ENCODE measurements around the gene ZNF766. TPM values are rescaled to one million over a fixed set of nuclear protein-coding genes. Genes with fewer than 3 reads are reported as not detected.

The ZNF766 gene
- total and polyA plus RNA-seq, 9 of the 15 experiments (the other 6 are each of a cell fraction or from before 2014, with no cell fraction given), result 6.7 to 23.0 (median 11.2) TPM

GRCh38 chr19:52269338-52270261, at the start of gene ZNF766 (continued):
- TF ChIP-seq MAFF (IDR thresholded peaks at IDR 0.05; ENCODE audit: low read length) (no peak), SMAD2 (IDR thresholded peaks at IDR 0.05; ENCODE audit: low read depth, low read length) (no peak), DPF2 (IDR thresholded peaks at IDR 0.05) (no peak), NFXL1 (CRISPR knock-in tag; IDR thresholded peaks at IDR 0.05) (no peak), FOXA1 (IDR thresholded peaks at IDR 0.05; ENCODE audit: borderline replicate concordance) (no peak), ZNF766 (CRISPR knock-in tag; conservative IDR thresholded peaks at IDR 0.05) (no peak), ZNF586 (CRISPR knock-in tag; conservative IDR thresholded peaks at IDR 0.05) (no peak), HNRNPK (IDR thresholded peaks at IDR 0.05; ENCODE audit: low read depth, low read length, poor library complexity, severe bottlenecking) (no peak), ILF3 (IDR thresholded peaks at IDR 0.05; ENCODE audit: borderline replicate concordance) (no peak), TCF15 (CRISPR knock-in tag; IDR thresholded peaks at IDR 0.05) (no peak), DEAF1 (CRISPR knock-in tag; IDR thresholded peaks at IDR 0.05) (no peak), RBM34 (IDR thresholded peaks at IDR 0.05; ENCODE audit: borderline replicate concordance, insufficient read depth, low read length) (no peak), ZNF239 (CRISPR knock-in tag; IDR thresholded peaks at IDR 0.05) (no peak), ELF1 (tag; IDR thresholded peaks at IDR 0.05) (peak; percentile 98)
- TF ChIP-seq, protein P1, sequence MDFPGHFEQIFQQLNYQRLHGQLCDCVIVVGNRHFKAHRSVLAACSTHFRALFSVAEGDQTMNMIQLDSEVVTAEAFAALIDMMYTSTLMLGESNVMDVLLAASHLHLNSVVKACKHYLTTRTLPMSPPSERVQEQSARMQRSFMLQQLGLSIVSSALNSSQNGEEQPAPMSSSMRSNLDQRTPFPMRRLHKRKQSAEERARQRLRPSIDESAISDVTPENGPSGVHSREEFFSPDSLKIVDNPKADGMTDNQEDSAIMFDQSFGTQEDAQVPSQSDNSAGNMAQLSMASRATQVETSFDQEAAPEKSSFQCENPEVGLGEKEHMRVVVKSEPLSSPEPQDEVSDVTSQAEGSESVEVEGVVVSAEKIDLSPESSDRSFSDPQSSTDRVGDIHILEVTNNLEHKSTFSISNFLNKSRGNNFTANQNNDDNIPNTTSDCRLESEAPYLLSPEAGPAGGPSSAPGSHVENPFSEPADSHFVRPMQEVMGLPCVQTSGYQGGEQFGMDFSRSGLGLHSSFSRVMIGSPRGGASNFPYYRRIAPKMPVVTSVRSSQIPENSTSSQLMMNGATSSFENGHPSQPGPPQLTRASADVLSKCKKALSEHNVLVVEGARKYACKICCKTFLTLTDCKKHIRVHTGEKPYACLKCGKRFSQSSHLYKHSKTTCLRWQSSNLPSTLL (IDR thresholded peaks at IDR 0.05), result no peak
- TF ChIP-seq, protein P2, sequence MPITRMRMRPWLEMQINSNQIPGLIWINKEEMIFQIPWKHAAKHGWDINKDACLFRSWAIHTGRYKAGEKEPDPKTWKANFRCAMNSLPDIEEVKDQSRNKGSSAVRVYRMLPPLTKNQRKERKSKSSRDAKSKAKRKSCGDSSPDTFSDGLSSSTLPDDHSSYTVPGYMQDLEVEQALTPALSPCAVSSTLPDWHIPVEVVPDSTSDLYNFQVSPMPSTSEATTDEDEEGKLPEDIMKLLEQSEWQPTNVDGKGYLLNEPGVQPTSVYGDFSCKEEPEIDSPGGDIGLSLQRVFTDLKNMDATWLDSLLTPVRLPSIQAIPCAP (CRISPR knock-in tag; IDR thresholded peaks at IDR 0.05; ENCODE audit: borderline replicate concordance), result no peak
- TF ChIP-seq, protein P3, sequence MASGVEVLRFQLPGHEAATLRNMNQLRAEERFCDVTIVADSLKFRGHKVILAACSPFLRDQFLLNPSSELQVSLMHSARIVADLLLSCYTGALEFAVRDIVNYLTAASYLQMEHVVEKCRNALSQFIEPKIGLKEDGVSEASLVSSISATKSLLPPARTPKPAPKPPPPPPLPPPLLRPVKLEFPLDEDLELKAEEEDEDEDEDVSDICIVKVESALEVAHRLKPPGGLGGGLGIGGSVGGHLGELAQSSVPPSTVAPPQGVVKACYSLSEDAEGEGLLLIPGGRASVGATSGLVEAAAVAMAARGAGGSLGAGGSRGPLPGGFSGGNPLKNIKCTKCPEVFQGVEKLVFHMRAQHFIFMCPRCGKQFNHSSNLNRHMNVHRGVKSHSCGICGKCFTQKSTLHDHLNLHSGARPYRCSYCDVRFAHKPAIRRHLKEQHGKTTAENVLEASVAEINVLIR (CRISPR knock-in tag; IDR thresholded peaks at IDR 0.05), result no peak
- TF ChIP-seq, protein P4, sequence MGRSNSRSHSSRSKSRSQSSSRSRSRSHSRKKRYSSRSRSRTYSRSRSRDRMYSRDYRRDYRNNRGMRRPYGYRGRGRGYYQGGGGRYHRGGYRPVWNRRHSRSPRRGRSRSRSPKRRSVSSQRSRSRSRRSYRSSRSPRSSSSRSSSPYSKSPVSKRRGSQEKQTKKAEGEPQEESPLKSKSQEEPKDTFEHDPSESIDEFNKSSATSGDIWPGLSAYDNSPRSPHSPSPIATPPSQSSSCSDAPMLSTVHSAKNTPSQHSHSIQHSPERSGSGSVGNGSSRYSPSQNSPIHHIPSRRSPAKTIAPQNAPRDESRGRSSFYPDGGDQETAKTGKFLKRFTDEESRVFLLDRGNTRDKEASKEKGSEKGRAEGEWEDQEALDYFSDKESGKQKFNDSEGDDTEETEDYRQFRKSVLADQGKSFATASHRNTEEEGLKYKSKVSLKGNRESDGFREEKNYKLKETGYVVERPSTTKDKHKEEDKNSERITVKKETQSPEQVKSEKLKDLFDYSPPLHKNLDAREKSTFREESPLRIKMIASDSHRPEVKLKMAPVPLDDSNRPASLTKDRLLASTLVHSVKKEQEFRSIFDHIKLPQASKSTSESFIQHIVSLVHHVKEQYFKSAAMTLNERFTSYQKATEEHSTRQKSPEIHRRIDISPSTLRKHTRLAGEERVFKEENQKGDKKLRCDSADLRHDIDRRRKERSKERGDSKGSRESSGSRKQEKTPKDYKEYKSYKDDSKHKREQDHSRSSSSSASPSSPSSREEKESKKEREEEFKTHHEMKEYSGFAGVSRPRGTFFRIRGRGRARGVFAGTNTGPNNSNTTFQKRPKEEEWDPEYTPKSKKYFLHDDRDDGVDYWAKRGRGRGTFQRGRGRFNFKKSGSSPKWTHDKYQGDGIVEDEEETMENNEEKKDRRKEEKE (IDR thresholded peaks at IDR 0.05; ENCODE audit: borderline replicate concordance in 1 of 2, control insufficient read depth in 1 of 2, low read depth in 2 of 2, low read length in 1 of 2), result no peak
